Adrenal gland (tissue), 5 donors: Measurements from ENCODE around the gene IL1RAP.

Source experiments
- CTCF ChIP-seq, 6 experiments: fragments of 450-650 bp in 4 of 6; fragments of 200-600 bp in 2 of 6; sonication (generic) in 1 of 6; IDR thresholded peaks; 1 replicate in 5 of 6; 2 replicates in 1 of 6; pipeline versions ENCODE4 v1.5.1 to v1.8.0; 2016 to 2021; ENCODE audit warnings: antibody characterized with exemption in 6 of 6, mild to moderate bottlenecking in 2 of 6, moderate library complexity in 1 of 6
- POLR2A ChIP-seq, 2 donors: fragments of 450-650 bp; IDR thresholded peaks; one replicate each; pipeline ENCODE4 v1.6.1; 2017; ENCODE audit warnings: antibody characterized with exemption in 2 of 2, mild to moderate bottlenecking in 2 of 2, moderate library complexity in 1 of 2
- donor health status: DM: no; HTN: no; CAD: no.

- TF ChIP-seq CTCF (IDR thresholded peaks at IDR 0.05) (no peak), POLR2A (IDR thresholded peaks at IDR 0.05) (no peak)
Observed at GRCh38 chr3:190538288-190538687, 24.4 kb downstream of the IL1RAP start.
